HG03280 (cell line): ENCODE data around the gene GATA5.

ENCODE experiments used
- ATAC-seq: cut with Tn5 transposase; IDR thresholded peaks from one replicate; pipeline ENCODE4 v1.9.1; 2021; ENCODE audit warnings: mild to moderate bottlenecking, moderate library complexity; ENCODE audit not compliant: unreplicated experiment

Gene GATA5

DNA sequence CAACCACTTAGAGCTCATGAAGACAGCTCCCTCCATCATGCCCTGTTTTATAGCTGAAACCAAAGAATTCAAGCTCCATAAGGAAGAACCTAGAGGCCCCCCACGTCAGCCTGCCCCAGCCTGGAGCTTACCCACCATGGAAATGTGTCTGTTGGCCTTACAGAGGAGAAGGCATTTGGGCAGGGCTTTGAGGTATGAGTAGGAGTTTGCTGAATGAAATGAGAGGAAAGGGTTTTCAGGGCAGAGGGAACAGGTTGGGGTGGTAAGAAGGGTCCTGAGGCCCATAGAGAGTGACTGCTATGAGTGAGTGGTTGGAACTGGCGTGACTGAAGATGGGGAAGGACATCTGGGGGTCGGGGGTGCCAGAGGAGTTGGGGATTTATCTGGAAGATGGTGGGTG is 12.7 kb upstream of the GATA5 start:
- no peak for ATAC-seq

DNA sequence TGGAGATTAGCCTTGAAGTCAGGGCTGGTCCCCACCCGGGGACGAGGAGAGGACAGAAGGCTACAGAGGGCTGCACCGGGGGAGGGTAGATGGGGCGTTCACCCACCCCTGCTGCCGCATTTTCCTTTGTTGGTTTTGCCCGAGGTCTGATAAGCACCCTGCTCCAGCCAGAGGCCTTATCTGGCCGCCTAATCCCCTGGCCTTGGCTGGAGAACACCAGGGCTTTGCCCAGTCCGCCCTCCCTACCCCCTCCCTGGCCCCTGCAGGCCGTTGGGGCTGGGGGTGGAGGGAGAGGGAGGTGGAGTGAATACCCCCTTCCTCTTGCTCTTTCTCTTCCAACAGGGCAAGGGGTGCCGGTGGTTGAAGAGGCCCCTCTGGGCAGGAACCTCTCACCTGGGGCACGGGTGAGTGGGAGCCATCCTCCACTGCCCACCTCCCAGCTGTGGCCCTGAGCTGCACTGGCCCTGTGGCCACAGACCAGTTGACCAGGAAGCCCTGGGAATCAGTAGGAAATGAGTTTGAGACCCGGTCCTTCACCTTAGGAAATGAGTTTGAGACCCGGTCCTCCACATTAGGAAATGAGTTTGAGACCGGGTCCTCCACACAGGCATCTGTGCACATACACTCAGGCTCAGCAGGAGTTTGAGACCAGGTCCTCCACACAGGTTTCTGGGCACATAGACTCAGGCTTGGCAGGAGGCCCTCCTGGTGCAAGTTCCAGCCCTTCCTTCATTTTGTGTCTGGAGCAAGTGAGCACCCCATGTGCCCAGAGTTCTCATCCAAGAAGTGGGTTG is 12.0 kb upstream of the GATA5 start:
- ATAC-seq: no peak

DNA sequence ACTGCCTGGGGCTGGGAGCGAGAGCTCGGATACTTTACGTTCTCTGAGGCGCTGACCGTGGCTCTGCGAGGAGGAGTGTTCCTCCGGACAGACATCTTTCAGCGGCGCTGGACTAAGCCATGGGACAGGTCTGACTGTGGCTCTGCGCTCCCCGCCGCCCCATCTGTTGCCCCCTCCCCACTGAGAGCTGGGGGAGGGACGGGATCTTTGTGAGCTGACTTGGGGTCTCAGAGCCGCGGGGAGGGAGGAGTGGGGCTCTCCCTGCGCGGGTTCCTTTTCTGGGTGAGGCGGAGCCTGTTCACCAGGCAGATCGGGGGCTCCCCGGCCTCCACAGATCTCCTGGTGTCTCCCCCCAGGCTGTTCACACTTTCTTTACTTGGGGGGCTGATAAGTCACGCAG is 11.3 kb upstream of the GATA5 start:
- no peak for ATAC-seq

DNA sequence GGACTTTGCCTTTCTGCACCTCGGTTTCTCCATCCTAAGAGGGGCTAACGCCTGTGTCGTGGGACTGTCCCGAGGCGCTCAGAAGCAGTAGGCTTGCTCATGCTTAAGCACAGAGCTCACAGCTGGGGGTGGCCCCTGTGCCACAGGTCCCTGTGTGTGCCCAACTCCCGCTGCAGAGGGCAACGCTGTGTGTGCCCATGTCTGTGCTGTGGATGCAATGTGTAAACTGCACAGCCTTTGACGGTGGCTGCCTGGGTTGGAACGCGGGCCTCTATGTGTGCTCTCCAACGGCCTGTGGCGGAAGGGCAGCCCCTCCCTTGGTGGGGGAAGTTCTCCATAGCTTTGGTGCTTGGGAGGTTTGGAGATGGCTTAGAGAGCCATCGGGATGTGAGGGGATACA is 10.7 kb upstream of the GATA5 start:
- ATAC-seq: no peak

DNA sequence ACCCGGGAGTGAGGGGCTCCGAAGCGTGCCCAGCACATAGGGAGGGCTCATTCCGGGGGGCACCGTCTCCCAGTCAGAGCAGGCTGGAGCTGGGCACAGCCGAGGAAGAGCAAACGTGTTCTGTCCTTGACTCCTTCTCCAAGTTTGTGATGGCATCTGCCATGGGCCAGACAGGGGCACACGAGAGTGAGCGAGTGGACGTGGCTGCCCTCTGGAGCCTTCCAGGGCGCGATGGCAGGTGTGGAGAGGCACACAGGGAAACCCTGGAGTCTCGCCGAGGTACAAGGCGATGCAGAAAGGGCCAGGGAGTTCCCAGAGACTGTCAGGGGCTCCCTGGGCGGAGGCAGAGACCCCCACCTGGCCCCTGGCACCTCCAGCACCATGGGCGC is 9.9 kb upstream of the GATA5 start:
- ATAC-seq: no peak

DNA sequence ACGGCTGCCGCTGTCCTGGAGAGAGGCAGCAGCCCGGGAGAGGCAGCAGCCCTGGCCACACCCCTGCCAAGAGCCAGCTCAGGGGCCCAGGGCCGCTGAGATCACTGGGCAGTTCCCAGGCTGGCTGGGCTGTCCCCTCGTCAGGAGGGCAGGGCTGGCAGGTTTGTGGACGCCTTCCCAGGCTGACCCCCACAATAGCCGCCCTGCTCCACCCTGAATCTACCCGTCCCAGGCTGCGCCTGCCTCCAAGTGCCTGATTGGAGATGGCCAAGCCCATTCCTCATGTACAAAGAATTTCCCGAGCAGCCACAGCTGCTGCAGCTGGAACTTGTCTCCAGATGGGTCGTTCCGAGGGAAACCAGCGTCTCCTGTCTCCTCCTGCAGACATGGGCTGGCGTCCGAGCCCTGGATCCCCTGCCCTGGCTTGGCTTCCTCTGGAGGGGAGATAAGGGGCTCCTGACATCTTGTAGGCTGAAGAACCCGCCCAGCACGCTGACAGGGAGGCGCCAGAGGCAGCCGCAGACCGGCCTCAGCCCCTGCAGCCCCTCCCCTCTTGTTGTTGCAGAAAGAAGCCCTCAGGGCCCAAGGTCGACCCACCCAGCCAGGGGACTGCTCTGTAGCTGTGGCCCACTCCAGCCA is 9.4 kb upstream of the GATA5 start:
- no peak for ATAC-seq

DNA sequence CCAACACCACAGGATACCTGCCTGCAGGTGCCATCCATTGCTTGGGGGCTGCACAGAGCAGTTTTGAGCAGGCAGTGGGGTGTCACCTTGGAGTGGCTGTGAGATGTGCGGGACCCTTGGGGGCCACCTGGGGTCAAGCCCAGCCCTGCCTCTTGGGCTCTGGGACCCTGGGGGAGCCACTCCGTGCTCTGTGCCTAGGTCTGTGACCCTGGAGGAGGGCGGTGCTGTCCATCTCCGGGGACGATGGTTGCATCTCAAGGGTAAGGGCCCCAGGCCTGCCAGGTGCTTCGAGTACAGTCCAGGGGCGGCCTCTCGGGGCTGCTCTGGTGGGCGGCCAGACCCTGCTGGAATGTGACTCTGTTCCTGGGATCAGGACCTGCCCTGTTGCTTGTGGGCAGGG is 8.7 kb upstream of the GATA5 start:
- no peak for ATAC-seq

DNA sequence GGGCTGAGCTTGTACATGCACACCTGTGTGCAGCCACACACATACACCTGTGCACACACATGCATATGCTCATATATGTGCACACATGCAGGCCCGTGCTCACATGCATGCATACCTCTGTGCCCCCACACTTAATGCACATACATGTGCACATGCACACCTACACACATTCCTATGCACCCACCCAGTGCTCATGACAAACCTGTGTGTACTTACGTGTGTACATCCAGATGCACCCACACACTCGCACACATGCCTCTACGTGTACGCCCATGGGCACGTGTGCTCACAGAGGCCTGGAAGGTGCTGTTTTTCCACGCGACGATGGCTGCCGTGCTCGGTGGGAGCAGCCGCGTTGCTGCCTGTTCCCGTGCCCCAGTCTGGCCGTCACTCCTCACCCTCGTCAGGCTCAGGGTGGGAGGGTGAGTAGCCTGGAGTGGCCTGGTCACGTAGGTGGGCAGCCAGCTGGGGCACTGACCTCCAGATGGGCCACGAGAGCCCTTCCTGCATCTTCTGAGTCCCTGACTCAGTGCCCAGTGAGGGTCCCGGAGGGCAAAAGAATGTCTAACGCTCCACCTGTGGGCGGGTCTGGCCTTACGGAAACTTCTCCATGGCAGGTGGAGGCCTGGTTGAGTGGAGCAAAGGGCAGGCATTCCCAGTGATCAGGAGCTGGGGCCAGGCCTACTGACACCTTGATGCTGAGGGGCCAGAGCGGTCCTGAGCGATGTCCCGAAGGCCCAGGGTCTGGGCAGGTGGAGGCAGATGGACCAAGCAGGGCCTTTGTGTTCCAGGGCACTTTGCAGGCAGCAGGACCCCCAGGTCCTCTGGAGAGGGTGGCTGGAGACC is 8.0 kb upstream of the GATA5 start:
- no peak for ATAC-seq

DNA sequence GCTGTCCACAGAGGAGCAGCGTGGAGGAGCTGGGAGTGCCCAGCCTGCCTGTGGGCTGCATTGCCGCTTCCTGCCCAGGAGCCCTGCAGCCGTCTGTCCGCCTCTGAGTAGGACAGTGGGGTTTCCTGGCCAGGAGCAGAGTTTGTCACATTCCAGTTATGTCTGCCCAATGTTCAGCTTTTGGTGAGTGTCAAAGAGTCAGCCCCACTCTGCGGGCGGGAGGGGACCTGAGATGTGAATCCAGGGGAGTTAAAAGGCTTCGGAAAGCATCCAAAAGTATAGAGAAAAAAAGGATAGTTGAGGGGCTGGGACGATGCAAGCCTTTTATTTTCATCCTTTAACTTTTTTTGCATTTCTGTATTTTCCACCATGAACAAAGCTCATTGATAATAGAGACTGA is 7.2 kb upstream of the GATA5 start:
- no peak for ATAC-seq

DNA sequence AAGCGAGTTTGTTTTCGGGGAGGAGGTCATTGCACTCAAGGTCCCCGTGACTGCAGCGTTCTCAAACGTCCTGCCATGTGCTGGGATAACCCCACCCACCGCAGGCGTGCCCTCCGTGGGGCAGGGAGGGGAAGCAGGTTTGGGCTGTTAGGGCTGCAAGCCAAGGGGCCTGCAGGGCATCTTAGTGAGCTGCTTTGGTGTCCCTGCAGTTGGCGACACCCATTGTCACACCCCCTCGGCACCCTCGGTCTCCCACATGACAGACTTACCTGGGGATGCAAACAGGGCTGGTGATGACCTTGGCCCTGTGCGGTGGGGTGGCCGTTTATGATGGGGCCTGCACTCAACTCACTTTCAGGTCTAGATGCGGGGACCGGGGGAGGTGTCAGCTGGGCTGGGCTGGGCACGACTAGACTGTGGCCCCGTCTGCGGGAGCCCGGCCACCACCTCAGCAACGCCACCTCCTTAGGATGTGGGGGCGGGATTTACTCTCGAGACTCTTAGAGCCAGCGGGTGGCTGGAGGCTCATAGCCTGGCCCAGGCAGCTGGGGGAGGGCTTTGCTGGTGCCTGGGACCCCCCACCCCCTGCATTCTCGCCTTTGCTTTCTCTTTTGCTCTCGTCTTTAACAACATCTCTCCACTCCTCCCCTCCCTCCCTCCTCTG is 6.5 kb upstream of the GATA5 start:
- ATAC-seq: no peak

DNA sequence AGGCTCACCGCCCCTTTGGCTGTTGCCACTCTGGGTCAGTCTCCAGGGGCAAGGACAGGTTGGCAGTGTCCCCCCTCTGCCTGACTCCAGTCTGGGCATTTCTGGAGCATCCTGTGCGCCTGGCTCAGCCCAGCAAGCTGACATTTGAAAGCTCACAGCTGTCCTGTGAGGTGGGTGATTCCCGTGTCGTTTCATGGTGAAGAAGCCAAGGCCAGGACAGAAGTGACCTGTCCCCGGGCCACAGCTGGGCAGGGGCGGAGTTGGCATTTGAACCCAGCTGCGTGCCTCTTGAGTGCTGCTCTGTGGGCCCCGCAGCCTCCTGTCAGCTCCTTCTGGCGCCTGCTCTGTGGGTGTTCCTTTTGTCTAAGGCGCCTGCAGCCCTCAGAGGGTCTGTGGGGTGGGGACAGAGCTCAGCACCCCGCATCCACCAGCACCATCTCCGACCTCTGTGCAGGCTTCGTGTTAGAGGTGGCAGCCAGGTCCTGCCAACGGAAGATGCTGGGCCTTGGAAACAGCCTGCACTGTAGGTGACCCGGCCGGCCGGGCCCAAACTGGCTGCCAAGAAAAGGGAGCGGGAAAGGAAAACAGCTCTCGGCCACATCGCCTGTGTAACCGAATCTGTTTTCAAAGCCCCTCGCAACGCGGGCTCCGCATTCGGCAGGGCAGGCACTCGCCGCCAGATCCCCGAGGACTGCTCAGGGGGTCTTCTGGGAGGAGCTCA is 5.8 kb upstream of the GATA5 start:
- ATAC-seq: no peak

DNA sequence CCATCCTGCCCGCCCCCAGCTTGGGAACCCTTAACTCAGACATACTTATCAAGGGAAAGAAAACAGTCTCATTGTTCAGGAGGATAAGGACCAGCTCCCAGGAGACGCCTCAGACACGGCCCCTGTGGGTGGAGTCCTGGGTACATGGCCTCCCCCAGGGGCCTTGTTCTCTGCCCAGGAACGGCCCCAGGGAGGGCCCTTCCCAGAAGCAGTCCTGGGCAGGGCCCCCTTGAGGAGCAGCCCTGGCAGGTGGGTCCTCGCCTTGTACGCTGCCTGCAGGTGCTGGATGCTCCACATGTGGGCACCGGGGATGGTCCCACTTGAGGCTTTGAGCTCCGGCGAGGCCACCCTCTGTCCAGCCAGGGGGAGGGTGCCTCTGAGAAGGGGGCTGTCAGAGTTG is 4.5 kb upstream of the GATA5 start:
- ATAC-seq: no peak

DNA sequence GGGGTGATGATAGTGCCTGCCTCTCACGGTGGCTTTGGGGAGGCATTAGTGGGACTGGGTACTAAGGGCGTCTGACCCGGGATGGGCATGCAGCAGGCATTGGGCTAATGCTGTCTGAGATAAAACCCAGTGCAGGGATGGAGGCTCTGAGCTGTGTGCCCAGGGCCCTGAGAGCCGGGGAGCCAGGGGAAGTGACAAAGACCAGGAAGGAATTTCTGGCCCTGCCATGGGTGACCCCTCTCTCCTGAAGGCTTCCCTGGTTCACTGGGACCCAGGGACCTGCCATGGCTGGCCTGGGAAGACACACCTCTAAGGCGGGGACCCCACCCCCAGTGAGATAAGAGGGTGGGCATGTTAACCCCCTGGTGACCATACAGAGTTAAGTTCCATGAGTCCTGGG is 3.9 kb upstream of the GATA5 start:
- no peak for ATAC-seq

DNA sequence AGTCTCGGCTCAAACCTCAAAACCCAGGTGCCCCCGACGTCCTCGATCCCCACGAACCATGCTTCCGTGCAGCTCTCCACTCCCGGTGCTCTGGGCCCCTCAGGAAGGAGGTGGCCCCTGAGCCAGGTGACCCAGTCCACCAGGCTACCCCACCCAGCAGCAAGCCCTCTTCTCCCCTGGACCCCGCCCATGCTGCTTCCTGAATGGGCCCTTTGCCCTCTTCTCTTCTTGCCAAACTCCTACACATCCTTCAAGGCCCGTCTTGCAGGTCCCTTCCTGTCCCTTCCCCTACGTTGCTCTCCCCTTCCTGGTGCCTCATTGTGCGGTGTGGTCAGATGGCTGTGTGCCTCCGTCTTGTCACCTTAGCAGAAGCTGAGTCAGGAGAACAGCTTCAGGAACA is 3.4 kb upstream of the GATA5 start:
- ATAC-seq: no peak

DNA sequence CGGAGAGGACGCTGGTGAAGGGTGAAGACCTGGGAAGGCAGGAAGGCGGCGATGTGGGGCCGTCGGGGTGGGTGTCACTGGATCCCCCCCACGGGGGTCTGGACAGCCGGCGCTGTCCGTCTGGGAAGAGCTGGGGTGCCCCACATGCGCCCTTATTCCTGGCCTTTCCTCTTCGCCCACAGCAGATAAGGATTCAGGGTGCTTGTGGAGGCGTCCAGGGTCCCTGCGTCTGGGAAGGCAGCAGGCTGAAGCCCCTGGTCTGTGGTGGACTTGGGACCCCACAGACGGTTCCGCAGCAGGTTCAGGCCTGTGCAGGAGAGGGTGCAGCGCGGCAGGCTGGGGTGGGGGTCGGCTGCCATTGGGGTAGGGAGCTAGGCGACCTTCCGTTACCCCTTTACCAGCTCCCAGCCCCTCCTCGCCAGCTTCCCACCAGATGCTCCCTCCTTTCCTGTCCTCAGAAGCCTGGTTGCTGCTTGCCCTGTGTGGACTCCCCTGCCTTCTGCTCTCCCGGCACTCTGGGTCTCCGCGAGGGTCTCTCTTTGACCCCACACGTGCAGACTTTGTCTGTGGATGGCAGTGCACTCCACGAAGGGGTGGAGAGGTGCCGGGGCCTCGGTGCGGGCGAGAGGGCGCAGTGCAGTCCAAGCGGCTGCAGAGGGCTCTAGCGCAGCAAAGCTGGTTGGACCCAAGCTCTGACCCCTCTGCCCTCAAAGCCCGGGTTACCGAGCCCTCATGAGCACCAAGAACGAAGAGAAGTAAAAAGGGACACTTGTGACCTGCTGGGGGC is 2.1 kb upstream of the GATA5 start:
- ATAC-seq: no peak

DNA sequence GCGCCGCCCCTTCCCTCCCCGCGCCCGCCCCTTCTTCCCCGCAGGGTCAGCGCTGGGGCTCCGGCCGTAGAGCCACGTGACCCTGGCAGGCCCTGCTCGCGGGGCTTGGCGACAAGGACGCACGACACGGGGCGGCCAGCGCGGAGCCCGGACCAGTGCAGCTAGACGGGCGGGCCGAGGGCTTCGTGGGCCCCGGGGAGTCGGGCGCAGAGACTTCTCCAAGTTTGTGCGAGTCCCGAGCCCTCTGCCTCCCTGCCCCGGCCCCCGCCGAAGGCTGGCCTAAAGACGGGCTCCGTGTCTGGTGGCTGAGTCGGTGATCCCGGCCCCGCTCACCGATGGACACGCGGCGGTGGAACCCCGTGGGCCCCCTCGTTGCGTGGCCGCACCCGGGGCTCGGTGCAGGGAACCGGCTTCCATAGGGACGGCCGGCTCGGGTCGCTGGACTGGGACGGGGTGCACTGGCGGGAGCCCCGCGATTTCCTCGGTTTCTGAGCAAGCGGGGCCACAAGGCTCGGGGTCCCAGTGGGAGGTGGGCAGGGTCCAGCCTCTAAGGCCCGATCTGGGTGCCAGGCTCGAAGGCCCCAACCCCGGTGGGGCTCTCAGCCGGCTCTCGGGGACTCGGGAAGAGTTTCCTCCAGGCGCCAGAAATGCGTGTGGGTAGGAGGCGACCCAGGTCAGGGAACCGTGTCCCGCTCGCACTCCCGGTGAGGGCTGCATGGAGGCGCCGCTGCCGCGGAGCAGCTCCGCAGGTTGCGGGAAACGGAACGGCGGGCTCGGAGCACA is 452 bp upstream of the GATA5 start:
- ATAC-seq: no peak

DNA sequence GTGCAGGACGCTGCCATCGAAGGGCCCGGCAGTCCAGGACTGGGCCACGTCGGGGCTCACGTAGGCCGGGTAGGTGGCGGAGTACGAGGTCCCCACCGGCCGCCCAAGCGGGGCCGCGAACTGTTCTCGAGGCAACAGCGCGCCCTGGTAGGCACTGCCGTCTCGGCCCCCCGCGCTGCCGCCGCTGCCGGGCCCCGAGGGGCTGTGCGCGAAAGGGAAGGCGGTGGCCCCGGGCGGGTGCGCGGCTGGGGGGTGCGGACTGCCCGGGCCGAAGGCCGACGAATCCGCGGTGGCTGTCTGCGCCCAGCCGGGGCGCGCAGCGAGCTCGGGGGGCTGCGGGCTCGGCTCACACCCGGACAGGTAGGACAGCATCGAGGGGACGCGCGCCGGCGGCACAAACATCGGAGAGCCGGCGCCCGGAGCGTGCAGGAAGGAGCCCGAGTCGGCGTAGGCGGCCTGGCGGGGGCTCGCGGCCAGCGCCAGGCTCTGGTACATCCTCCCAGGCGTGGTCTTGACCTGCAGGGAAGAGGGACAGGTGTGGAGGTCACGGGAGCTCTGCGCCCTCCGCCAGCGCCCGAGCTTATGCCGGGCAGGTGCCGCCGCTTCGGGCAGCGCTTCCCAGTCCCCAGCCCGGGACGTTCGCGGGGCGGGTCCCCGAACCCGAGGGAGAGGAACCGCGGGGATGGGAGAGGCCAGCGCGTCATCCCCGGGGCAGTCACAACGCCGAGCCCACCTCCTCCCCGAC is 596 bp downstream of the GATA5 start:
- no peak for ATAC-seq

DNA sequence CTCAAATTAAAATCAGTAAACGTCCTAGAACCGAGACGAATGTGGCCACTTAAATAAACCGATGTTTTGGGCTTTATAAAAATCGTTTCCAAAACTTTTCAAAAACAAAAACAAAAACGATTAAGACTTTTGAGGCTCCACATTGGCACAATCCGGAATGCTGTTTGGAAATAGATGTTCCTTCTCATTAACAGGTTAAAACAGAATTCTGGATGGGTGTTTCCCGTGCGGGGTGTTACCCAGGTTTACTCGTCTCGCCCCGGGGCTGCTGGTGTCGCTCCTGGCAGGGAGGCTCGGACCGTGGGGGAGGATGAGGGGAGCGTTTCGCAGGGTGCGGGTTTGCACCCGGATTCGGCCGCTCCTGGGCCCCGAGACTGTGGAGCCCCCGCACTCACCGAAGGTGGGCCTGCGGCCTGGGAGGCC is 1.2 kb downstream of the GATA5 start:
- ATAC-seq: no peak
